Caco-2 (cell line): Measurements from ENCODE around the gene FMN1. TPM values are rescaled to one million over a fixed set of nuclear protein-coding genes. Genes with fewer than 3 reads are reported as not detected.

Source experiments
- BruUV-seq: library from RNA; stranded (reverse); fragments of 400-500 nt; replicated peaks from 2 replicates; lab custom pipeline; 2021; lab: Mats Ljungman, UMichigan
- CTCF ChIA-PET: fragments of 300-600 bp; sonication (Branson Sonifier 250); formaldehyde crosslinking; loops from one replicate; lab custom pipeline; 2022; ENCODE audit warnings: antibody characterized with exemption; lab: Charles Lee
- POLR2A ChIA-PET: fragments of 300-600 bp; sonication (Branson Sonifier 250); formaldehyde crosslinking; loops from one replicate; lab custom pipeline; 2022; ENCODE audit warnings: antibody characterized with exemption; lab: Charles Lee
- DNase-seq, 2 experiments: peaks; one replicate each; pipeline versions ENCODE4 v3.0.0 to v3.0.0-alpha.2; 2020 to 2022
- H3K27me3 ChIP-seq: replicated peaks from 2 replicates; pipeline ENCODE4 v1.6.0; 2011; ENCODE audit warnings: low read length; ENCODE audit not compliant: control insufficient read depth, insufficient read depth
- H3K36me3 ChIP-seq: 2 replicates; pipeline ENCODE4 v1.5.1; 2011; ENCODE audit warnings: low read length; ENCODE audit not compliant: control insufficient read depth, insufficient read depth
- H3K4me1 ChIP-seq: fragments of 250-450 bp; sonication (Bioruptor Pico); 2 replicates; pipeline ENCODE4 v1.5.1; 2020; ENCODE audit warnings: mild to moderate bottlenecking
- H3K4me3 ChIP-seq: 2 replicates; pipeline ENCODE4 v1.5.1; 2011; ENCODE audit warnings: low read depth, mild to moderate bottlenecking, control low read depth, low read length
- H3K9me3 ChIP-seq: fragments of 250-450 bp; sonication (Bioruptor Pico); 2 replicates; pipeline ENCODE4 v1.5.1; 2020; ENCODE audit warnings: mild to moderate bottlenecking, moderate library complexity
- H3K27ac Mint-ChIP-seq: one replicate; pipeline ENCODE4 v1.8.0; 2022; ENCODE audit warnings: mixed read lengths; ENCODE audit not compliant: unreplicated experiment
- H3K27me3 Mint-ChIP-seq: one replicate; pipeline ENCODE4 v1.8.0; 2022; ENCODE audit warnings: mixed read lengths; ENCODE audit not compliant: insufficient read depth, unreplicated experiment
- H3K36me3 Mint-ChIP-seq: one replicate; pipeline ENCODE4 v1.8.0; 2022; ENCODE audit warnings: mild to moderate bottlenecking, mixed read lengths; ENCODE audit not compliant: insufficient read depth, unreplicated experiment
- H3K4me1 Mint-ChIP-seq: one replicate; pipeline ENCODE4 v1.8.0; 2022; ENCODE audit warnings: low read depth, mixed read lengths; ENCODE audit not compliant: unreplicated experiment
- H3K4me3 Mint-ChIP-seq: one replicate; pipeline ENCODE4 v1.8.0; 2022; ENCODE audit warnings: mild to moderate bottlenecking, moderate library complexity, mixed read lengths; ENCODE audit not compliant: unreplicated experiment
- H3K9me3 Mint-ChIP-seq: one replicate; pipeline ENCODE4 v1.8.0; 2022; ENCODE audit warnings: mixed read lengths; ENCODE audit not compliant: unreplicated experiment
- CTCF ChIP-seq, 2 experiments: fragments of 200-600 bp in 1 of 2; IDR thresholded peaks; 1 replicate in 1 of 2; 2 replicates in 1 of 2; pipeline versions ENCODE4 v1.5.1 to v1.8.0; 2011 to 2022; ENCODE audit warnings: antibody characterized with exemption in 1 of 2, control low read depth in 1 of 2, inconsistent platforms in 1 of 2, low read depth in 1 of 2, low read length in 1 of 2, mild to moderate bottlenecking in 1 of 2, moderate library complexity in 1 of 2; ENCODE audit not compliant: insufficient read depth in 1 of 2, severe bottlenecking in 1 of 2, unreplicated experiment in 1 of 2
- intact Hi-C: fragments of 100-400 bp; cut with micrococcal nuclease; formaldehyde crosslinking; loops from one replicate; pipeline ENCODE4 v1.10.0; 2022; ENCODE audit not compliant: unreplicated experiment
- total RNA-seq: library from RNA; stranded (reverse); gene quantifications from 2 replicates; pipeline ENCODE4 v1.2.3, GENCODE V29; 2022

FMN1 gene
- total RNA-seq, 1 experiment from 2014 or later = 1.6 TPM

- no peaks in the 10 kb centered on the region for H3K27me3 ChIP-seq
- no TSS peak for BruUV-seq
- Mint-ChIP-seq H3K27ac (no peak overlapping the region), H3K27me3 (peaks cover 13% of the 10 kb centered on the region), H3K4me1 (no peaks in the 10 kb centered on the region), H3K9me3 (no peaks in the 10 kb centered on the region), H3K4me3 (no peak overlapping the region), H3K36me3 (no peaks in the 10 kb centered on the region)
- H3K4me3 ChIP-seq = no peak overlapping the region
- no peaks in the 10 kb centered on the region for H3K9me3 ChIP-seq
- H3K36me3 ChIP-seq = no peaks in the 10 kb centered on the region
- CTCF ChIA-PET = interaction anchor here (0.9 kb wide), 1 partner anchor 96 kb away, joined by 4 read pairs; no protein-coding TSS in a partner anchor
- no peak for TF ChIP-seq CTCF (IDR thresholded peaks at IDR 0.05; ENCODE audit: insufficient read depth in 1 of 2, low read depth in 1 of 2, low read length in 1 of 2, severe bottlenecking in 1 of 2, unreplicated experiment in 1 of 2)
- POLR2A ChIA-PET = no interaction called here
- no peak for DNase-seq
- intact Hi-C loops = loop anchor here (5.0 kb wide), 1 partner anchor 178 kb away; no protein-coding TSS in a partner anchor
- H3K4me1 ChIP-seq = no peaks in the 10 kb centered on the region
Observed at GRCh38 chr15:32840507-32841245, 353.8 kb downstream of the FMN1 start.

GRCh38 chr15:32838820-32839219 is 355.7 kb downstream of the FMN1 start:
- H3K9me3 ChIP-seq = no peaks in the 10 kb centered on the region
- Mint-ChIP-seq H3K9me3 (no peaks in the 10 kb centered on the region), H3K36me3 (no peaks in the 10 kb centered on the region), H3K27ac (no peak overlapping the region), H3K27me3 (peaks cover 16% of the 10 kb centered on the region), H3K4me1 (no peaks in the 10 kb centered on the region), H3K4me3 (no peak overlapping the region)
- intact Hi-C loops = no loop called here
- DNase-seq = no peak
- no peaks in the 10 kb centered on the region for H3K36me3 ChIP-seq
- no peaks in the 10 kb centered on the region for H3K4me1 ChIP-seq
- POLR2A ChIA-PET = no interaction called here
- no peak overlapping the region for H3K4me3 ChIP-seq
- CTCF ChIA-PET = interaction anchor here (1.4 kb wide), 1 partner anchor 98 kb away, joined by 3 read pairs; no protein-coding TSS in a partner anchor
- no peaks in the 10 kb centered on the region for H3K27me3 ChIP-seq
- TF ChIP-seq CTCF (IDR thresholded peaks at IDR 0.05; ENCODE audit: insufficient read depth in 1 of 2, low read depth in 1 of 2, low read length in 1 of 2, severe bottlenecking in 1 of 2, unreplicated experiment in 1 of 2) = no peak
- no TSS peak for BruUV-seq

- no peak for DNase-seq
- Mint-ChIP-seq H3K27ac (no peak overlapping the region), H3K27me3 (peaks cover 16% of the 10 kb centered on the region), H3K4me1 (no peaks in the 10 kb centered on the region), H3K36me3 (no peaks in the 10 kb centered on the region), H3K9me3 (no peaks in the 10 kb centered on the region), H3K4me3 (no peak overlapping the region)
- intact Hi-C loops = no loop called here
- no TSS peak for BruUV-seq
- Histone ChIP-seq H3K9me3 (no peaks in the 10 kb centered on the region), H3K27me3 (no peaks in the 10 kb centered on the region), H3K36me3 (no peaks in the 10 kb centered on the region), H3K4me1 (no peaks in the 10 kb centered on the region), H3K4me3 (no peak overlapping the region)
- no peak for TF ChIP-seq CTCF (IDR thresholded peaks at IDR 0.05; ENCODE audit: insufficient read depth in 1 of 2, low read depth in 1 of 2, low read length in 1 of 2, severe bottlenecking in 1 of 2, unreplicated experiment in 1 of 2)
- ChIA-PET POLR2A (no interaction called here), CTCF (no interaction called here)
Observed at GRCh38 chr15:32838338-32838737, 356.2 kb downstream of the FMN1 start.
